Nephron (organoid): ENCODE measurements around the gene TLCD3A.

ENCODE experiments used
- H3K27ac Mint-ChIP-seq, 3 experiments: 2 replicates each; pipeline ENCODE4 v1.8.0; 2020; ENCODE audit warnings: mixed read lengths in 3 of 3, mild to moderate bottlenecking in 2 of 3, moderate library complexity in 1 of 3
- H3K27me3 Mint-ChIP-seq: 2 replicates; pipeline ENCODE4 v1.8.0; 2021; ENCODE audit warnings: low read depth, mild to moderate bottlenecking, moderate library complexity, mixed read lengths
- H3K36me3 Mint-ChIP-seq: 2 replicates; pipeline ENCODE4 v1.8.0; 2020; ENCODE audit warnings: low read depth, mixed read lengths
- H3K4me1 Mint-ChIP-seq: 2 replicates; pipeline ENCODE4 v1.8.0; 2020; ENCODE audit warnings: mixed read lengths
- H3K4me3 Mint-ChIP-seq, 3 experiments: 2 replicates each; pipeline ENCODE4 v1.8.0; 2020; ENCODE audit warnings: mild to moderate bottlenecking in 3 of 3, mixed read lengths in 3 of 3, moderate library complexity in 2 of 3
- H3K9me3 Mint-ChIP-seq: 2 replicates; pipeline ENCODE4 v1.8.0; 2020; ENCODE audit warnings: mixed read lengths
- TF ChIP-seq, protein P1 (sequence below), 3 experiments: fragments of 200-600 bp; sonication (generic); IDR thresholded peaks; one replicate each; pipeline ENCODE4 v1.5.0; 2021; ENCODE audit warnings: antibody characterized with exemption in 3 of 3; ENCODE audit not compliant: unreplicated experiment in 3 of 3

TLCD3A gene

GRCh38 chr17:720706-721539, 11.5 kb upstream of the TLCD3A start:
- H3K4me1 Mint-ChIP-seq = peaks cover 5% of the 10 kb centered on the region
- H3K4me3 Mint-ChIP-seq = no peak overlapping the region
- no peaks in the 10 kb centered on the region for H3K9me3 Mint-ChIP-seq
- H3K36me3 Mint-ChIP-seq = no peaks in the 10 kb centered on the region
- no peak overlapping the region for H3K27ac Mint-ChIP-seq
- TF ChIP-seq, protein P1, sequence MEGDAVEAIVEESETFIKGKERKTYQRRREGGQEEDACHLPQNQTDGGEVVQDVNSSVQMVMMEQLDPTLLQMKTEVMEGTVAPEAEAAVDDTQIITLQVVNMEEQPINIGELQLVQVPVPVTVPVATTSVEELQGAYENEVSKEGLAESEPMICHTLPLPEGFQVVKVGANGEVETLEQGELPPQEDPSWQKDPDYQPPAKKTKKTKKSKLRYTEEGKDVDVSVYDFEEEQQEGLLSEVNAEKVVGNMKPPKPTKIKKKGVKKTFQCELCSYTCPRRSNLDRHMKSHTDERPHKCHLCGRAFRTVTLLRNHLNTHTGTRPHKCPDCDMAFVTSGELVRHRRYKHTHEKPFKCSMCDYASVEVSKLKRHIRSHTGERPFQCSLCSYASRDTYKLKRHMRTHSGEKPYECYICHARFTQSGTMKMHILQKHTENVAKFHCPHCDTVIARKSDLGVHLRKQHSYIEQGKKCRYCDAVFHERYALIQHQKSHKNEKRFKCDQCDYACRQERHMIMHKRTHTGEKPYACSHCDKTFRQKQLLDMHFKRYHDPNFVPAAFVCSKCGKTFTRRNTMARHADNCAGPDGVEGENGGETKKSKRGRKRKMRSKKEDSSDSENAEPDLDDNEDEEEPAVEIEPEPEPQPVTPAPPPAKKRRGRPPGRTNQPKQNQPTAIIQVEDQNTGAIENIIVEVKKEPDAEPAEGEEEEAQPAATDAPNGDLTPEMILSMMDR (IDR thresholded peaks at IDR 0.05; ENCODE audit: unreplicated experiment in 3 of 3) = no peak
- no peaks in the 10 kb centered on the region for H3K27me3 Mint-ChIP-seq

- Mint-ChIP-seq H3K36me3 (no peaks in the 10 kb centered on the region), H3K4me1 (peaks cover 5% of the 10 kb centered on the region), H3K9me3 (no peaks in the 10 kb centered on the region), H3K4me3 (no peak overlapping the region), H3K27me3 (peaks cover 6% of the 10 kb centered on the region), H3K27ac (no peak overlapping the region)
- TF ChIP-seq, protein P1 (IDR thresholded peaks at IDR 0.05; ENCODE audit: unreplicated experiment in 3 of 3) = no peak
These were observed 10.9 kb upstream of the TLCD3A start for GRCh38 chr17:721540-721937.

- H3K27me3 Mint-ChIP-seq = peaks cover 11% of the 10 kb centered on the region
- H3K27ac Mint-ChIP-seq = no peak overlapping the region
- H3K4me3 Mint-ChIP-seq = no peak overlapping the region
- H3K36me3 Mint-ChIP-seq = no peaks in the 10 kb centered on the region
- no peaks in the 10 kb centered on the region for H3K4me1 Mint-ChIP-seq
- no peaks in the 10 kb centered on the region for H3K9me3 Mint-ChIP-seq
- TF ChIP-seq, protein P1 (IDR thresholded peaks at IDR 0.05; ENCODE audit: unreplicated experiment in 3 of 3) = no peak
These were observed 7.3 kb upstream of the TLCD3A start for GRCh38 chr17:725084-725483.

DNA sequence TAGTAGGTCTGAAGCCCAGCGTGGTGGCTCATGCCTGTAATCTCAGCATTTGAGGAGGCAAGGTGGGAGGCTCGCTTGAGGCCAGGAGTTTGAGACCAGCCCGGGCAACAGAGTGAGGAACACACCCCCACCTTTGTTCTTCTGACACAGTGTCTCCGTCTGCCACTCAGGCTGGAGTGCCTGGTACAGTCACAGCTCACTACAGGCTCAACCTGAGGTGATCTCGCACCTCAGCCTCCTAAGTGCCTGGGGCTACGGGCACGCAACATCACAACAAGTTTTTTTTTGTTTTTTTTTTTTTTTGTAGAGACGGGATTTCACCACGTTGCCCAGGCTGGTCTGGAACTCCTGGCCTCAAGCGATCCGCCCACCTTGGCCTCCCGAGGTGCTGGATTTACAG, 6.7 kb upstream of the TLCD3A start:
- TF ChIP-seq, protein P1 (IDR thresholded peaks at IDR 0.05; ENCODE audit: unreplicated experiment in 3 of 3) = no peak

GRCh38 chr17:726271-726919, 6.0 kb upstream of the TLCD3A start:
- TF ChIP-seq, protein P1 (IDR thresholded peaks at IDR 0.05; ENCODE audit: unreplicated experiment in 3 of 3) = no peak
- Mint-ChIP-seq H3K4me1 (peaks cover 10% of the 10 kb centered on the region), H3K36me3 (no peaks in the 10 kb centered on the region), H3K27ac (no peak overlapping the region), H3K9me3 (no peaks in the 10 kb centered on the region), H3K4me3 (no peak overlapping the region), H3K27me3 (peaks cover 11% of the 10 kb centered on the region)

More for the DNA sequence above, 6.7 kb upstream of the TLCD3A start:
- Mint-ChIP-seq H3K9me3 (no peaks in the 10 kb centered on the region), H3K27me3 (peaks cover 11% of the 10 kb centered on the region), H3K4me3 (no peak overlapping the region), H3K36me3 (no peaks in the 10 kb centered on the region), H3K4me1 (peaks cover 6% of the 10 kb centered on the region), H3K27ac (no peak overlapping the region)
